Liver (tissue), 9 donors: Measurements from ENCODE around the gene NAP1L4. TPM values are rescaled to one million over a fixed set of nuclear protein-coding genes. Genes with fewer than 3 reads are reported as not detected.

Experiments
- DNase-seq: peaks from one replicate; pipeline ENCODE4 v3.0.0-alpha.2; 2017; ENCODE audit warnings: low spot score
- H3K27ac ChIP-seq, 2 donors: one replicate each; pipeline ENCODE4 v1.7.0; 2013; ENCODE audit warnings: inconsistent platforms in 2 of 2, low read length in 2 of 2, control low read depth in 1 of 2, low read depth in 1 of 2, mild to moderate bottlenecking in 1 of 2
- H3K27me3 ChIP-seq, 4 donors: one replicate each; pipeline versions ENCODE4 v1.6.1 to v1.7.0; 2013; ENCODE audit warnings: low read length in 3 of 4, inconsistent platforms in 1 of 4, mild to moderate bottlenecking in 1 of 4, moderate library complexity in 1 of 4; ENCODE audit not compliant: control insufficient read depth in 4 of 4, insufficient read depth in 4 of 4
- H3K36me3 ChIP-seq, 4 donors: one replicate each; pipeline versions ENCODE4 v1.6.1 to v1.7.0; 2013; ENCODE audit warnings: low read length in 3 of 4, mild to moderate bottlenecking in 3 of 4, low read depth in 1 of 4, moderate library complexity in 1 of 4; ENCODE audit not compliant: control insufficient read depth in 4 of 4, insufficient read depth in 3 of 4
- H3K4me1 ChIP-seq, 4 donors: one replicate each; pipeline versions ENCODE4 v1.6.1 to v1.7.0; 2013; ENCODE audit warnings: low read length in 3 of 4, mild to moderate bottlenecking in 3 of 4, moderate library complexity in 1 of 4; ENCODE audit not compliant: control insufficient read depth in 4 of 4, insufficient read depth in 4 of 4
- H3K4me3 ChIP-seq, 3 donors: one replicate each; pipeline versions ENCODE4 v1.6.1 to v1.7.0; 2013; ENCODE audit warnings: low read length in 3 of 3, control low read depth in 1 of 3, low read depth in 1 of 3, mild to moderate bottlenecking in 1 of 3
- H3K9ac ChIP-seq, 2 donors: one replicate each; pipeline ENCODE4 v1.7.0; 2013; ENCODE audit warnings: low read length in 2 of 2, mild to moderate bottlenecking in 2 of 2, moderate library complexity in 2 of 2, control low read depth in 1 of 2, low read depth in 1 of 2
- H3K9me3 ChIP-seq, 4 donors: one replicate each; pipeline versions ENCODE4 v1.6.1 to v1.7.0; 2013; ENCODE audit warnings: low read length in 3 of 4; ENCODE audit not compliant: control insufficient read depth in 4 of 4
- ATF3 ChIP-seq: IDR thresholded peaks from 2 replicates; pipeline ENCODE4 v1.6.1; 2016; ENCODE audit warnings: antibody characterized with exemption
- EGR1 ChIP-seq, 2 donors: IDR thresholded peaks; 2 replicates each; pipeline ENCODE4 v1.6.1; 2016 to 2018; ENCODE audit warnings: antibody characterized with exemption in 2 of 2, low read depth in 2 of 2
- FOXA1 ChIP-seq: IDR thresholded peaks from 2 replicates; pipeline ENCODE4 v1.6.1; 2016; ENCODE audit warnings: antibody characterized with exemption
- FOXA2 ChIP-seq: IDR thresholded peaks from 2 replicates; pipeline ENCODE4 v1.6.1; 2016; ENCODE audit warnings: antibody characterized with exemption
- GABPA ChIP-seq, 2 donors: IDR thresholded peaks in 1 of 2; conservative IDR thresholded peaks in 1 of 2; 2 replicates each; pipeline ENCODE4 v1.6.1; 2016; ENCODE audit warnings: antibody characterized with exemption in 2 of 2, mild to moderate bottlenecking in 1 of 2, moderate library complexity in 1 of 2
- HNF4A ChIP-seq, 2 donors: conservative IDR thresholded peaks; 2 replicates each; pipeline ENCODE4 v1.6.1; 2016; ENCODE audit warnings: antibody characterized with exemption in 2 of 2, mild to moderate bottlenecking in 2 of 2
- HNF4G ChIP-seq: IDR thresholded peaks from 2 replicates; pipeline ENCODE4 v1.6.1; 2016; ENCODE audit warnings: antibody characterized with exemption
- JUND ChIP-seq, 2 donors: IDR thresholded peaks; 2 replicates each; pipeline ENCODE4 v1.6.1; 2016; ENCODE audit warnings: antibody characterized with exemption in 2 of 2
- MAX ChIP-seq: IDR thresholded peaks from 2 replicates; pipeline ENCODE4 v1.6.1; 2016; ENCODE audit warnings: antibody characterized with exemption
- NR2F2 ChIP-seq: IDR thresholded peaks from 2 replicates; pipeline ENCODE4 v1.6.1; 2016; ENCODE audit warnings: antibody characterized with exemption
- RAD21 ChIP-seq, 2 donors: IDR thresholded peaks; 2 replicates each; pipeline ENCODE4 v1.6.1; 2016; ENCODE audit warnings: antibody characterized with exemption in 2 of 2, mild to moderate bottlenecking in 2 of 2
- RXRA ChIP-seq, 2 donors: IDR thresholded peaks; 2 replicates each; pipeline ENCODE4 v1.6.1; 2017 to 2018; ENCODE audit warnings: antibody characterized with exemption in 2 of 2, mild to moderate bottlenecking in 1 of 2
- SP1 ChIP-seq: IDR thresholded peaks from 2 replicates; pipeline ENCODE4 v1.6.1; 2018; ENCODE audit warnings: antibody characterized with exemption, mild to moderate bottlenecking
- TAF1 ChIP-seq: conservative IDR thresholded peaks from 2 replicates; pipeline ENCODE4 v1.6.1; 2016; ENCODE audit warnings: antibody characterized with exemption, mild to moderate bottlenecking
- YY1 ChIP-seq: IDR thresholded peaks from 2 replicates; pipeline ENCODE4 v1.6.1; 2016; ENCODE audit warnings: antibody characterized with exemption, mild to moderate bottlenecking
- WGBS: extraction: QIAGEN DNeasy Blood & Tissue Kit; methylation state at CpG from one replicate; pipeline ENCODE4 v1.1.7; 2013; 5-methylcytosine and 5-hydroxymethylcytosine counted together
- polyA plus RNA-seq, 2 donors: library from polyadenylated mRNA; stranded (reverse) in 1 of 2; unstranded in 1 of 2; fragments of 200-250 nt in 1 of 2; fragments of >200 nt in 1 of 2; fragmentation: Nextera tagmentation in 1 of 2; extraction: Ambion mirVana in 1 of 2; gene quantifications; one replicate each; pipeline versions ENCODE4 v1.2.1 to v1.2.3, GENCODE V29; 2013 to 2015
- total RNA-seq, 2 donors: library from RNA; depleted of rRNA; stranded (reverse); fragments of >200 nt; gene quantifications; one replicate each; pipeline ENCODE4 v1.2.3, GENCODE V29; 2014
- TF ChIP-seq, protein P1 (sequence below): IDR thresholded peaks from 2 replicates; pipeline ENCODE4 v1.6.1; 2016; ENCODE audit warnings: antibody characterized with exemption, mild to moderate bottlenecking
- TF ChIP-seq, protein P2 (sequence below): IDR thresholded peaks from 2 replicates; pipeline ENCODE4 v1.6.1; 2016; ENCODE audit warnings: antibody characterized with exemption
- TF ChIP-seq, protein P3 (sequence below): fragments of 150-350 bp; IDR thresholded peaks from 2 replicates; pipeline ENCODE4 v1.5.1; 2017; ENCODE audit warnings: improper control_type of control experiment, low read depth, low read length; ENCODE audit not compliant: missing input control
- donor health status: healthy.
- donor health status: healthy.
- donor health status: healthy.
- donor health status: healthy.
- donor health status: healthy.

NAP1L4 gene
- total and polyA plus RNA-seq, 4 donors, result 33.2 to 110 (median 46.7) TPM

- Histone ChIP-seq H3K9me3 (no peaks in the 10 kb centered on the region), H3K27ac (peak overlapping the region; percentile 68 to 84), H3K9ac (peak overlapping the region in 1 of 2 donors; percentile 21), H3K4me1 (peaks cover 8 to 26% (median 14%) of the 10 kb centered on the region in 4 donors), H3K36me3 (no peaks in the 10 kb centered on the region), H3K4me3 (peak overlapping the region in 1 of 3 donors; percentile 82), H3K27me3 (no peaks in the 10 kb centered on the region)
- WGBS, result 89% methylated on average over 16 of the region's 16 CpGs
- no peak for DNase-seq
- TF ChIP-seq FOXA1 (no peak), MAX (no peak), JUND (IDR thresholded peaks at IDR 0.05) (no peak), RAD21 (IDR thresholded peaks at IDR 0.05) (no peak), GABPA (IDR thresholded peaks at IDR 0.05 in 1 of 2, conservative IDR thresholded peaks at IDR 0.05 in 1 of 2) (no peak), HNF4G (no peak), FOXA2 (no peak), ATF3 (no peak), TAF1 (no peak), RXRA (IDR thresholded peaks at IDR 0.05) (no peak), HNF4A (conservative IDR thresholded peaks at IDR 0.05) (no peak), NR2F2 (no peak), SP1 (no peak), EGR1 (IDR thresholded peaks at IDR 0.05; ENCODE audit: low read depth in 2 of 2) (no peak)
- TF ChIP-seq, protein P1, sequence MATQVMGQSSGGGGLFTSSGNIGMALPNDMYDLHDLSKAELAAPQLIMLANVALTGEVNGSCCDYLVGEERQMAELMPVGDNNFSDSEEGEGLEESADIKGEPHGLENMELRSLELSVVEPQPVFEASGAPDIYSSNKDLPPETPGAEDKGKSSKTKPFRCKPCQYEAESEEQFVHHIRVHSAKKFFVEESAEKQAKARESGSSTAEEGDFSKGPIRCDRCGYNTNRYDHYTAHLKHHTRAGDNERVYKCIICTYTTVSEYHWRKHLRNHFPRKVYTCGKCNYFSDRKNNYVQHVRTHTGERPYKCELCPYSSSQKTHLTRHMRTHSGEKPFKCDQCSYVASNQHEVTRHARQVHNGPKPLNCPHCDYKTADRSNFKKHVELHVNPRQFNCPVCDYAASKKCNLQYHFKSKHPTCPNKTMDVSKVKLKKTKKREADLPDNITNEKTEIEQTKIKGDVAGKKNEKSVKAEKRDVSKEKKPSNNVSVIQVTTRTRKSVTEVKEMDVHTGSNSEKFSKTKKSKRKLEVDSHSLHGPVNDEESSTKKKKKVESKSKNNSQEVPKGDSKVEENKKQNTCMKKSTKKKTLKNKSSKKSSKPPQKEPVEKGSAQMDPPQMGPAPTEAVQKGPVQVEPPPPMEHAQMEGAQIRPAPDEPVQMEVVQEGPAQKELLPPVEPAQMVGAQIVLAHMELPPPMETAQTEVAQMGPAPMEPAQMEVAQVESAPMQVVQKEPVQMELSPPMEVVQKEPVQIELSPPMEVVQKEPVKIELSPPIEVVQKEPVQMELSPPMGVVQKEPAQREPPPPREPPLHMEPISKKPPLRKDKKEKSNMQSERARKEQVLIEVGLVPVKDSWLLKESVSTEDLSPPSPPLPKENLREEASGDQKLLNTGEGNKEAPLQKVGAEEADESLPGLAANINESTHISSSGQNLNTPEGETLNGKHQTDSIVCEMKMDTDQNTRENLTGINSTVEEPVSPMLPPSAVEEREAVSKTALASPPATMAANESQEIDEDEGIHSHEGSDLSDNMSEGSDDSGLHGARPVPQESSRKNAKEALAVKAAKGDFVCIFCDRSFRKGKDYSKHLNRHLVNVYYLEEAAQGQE, result no peak
- TF ChIP-seq, protein P2, sequence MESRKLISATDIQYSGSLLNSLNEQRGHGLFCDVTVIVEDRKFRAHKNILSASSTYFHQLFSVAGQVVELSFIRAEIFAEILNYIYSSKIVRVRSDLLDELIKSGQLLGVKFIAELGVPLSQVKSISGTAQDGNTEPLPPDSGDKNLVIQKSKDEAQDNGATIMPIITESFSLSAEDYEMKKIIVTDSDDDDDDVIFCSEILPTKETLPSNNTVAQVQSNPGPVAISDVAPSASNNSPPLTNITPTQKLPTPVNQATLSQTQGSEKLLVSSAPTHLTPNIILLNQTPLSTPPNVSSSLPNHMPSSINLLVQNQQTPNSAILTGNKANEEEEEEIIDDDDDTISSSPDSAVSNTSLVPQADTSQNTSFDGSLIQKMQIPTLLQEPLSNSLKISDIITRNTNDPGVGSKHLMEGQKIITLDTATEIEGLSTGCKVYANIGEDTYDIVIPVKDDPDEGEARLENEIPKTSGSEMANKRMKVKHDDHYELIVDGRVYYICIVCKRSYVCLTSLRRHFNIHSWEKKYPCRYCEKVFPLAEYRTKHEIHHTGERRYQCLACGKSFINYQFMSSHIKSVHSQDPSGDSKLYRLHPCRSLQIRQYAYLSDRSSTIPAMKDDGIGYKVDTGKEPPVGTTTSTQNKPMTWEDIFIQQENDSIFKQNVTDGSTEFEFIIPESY, result no peak
Observed at GRCh38 chr11:2901196-2901796, 90.8 kb downstream of the NAP1L4 start.

DNA sequence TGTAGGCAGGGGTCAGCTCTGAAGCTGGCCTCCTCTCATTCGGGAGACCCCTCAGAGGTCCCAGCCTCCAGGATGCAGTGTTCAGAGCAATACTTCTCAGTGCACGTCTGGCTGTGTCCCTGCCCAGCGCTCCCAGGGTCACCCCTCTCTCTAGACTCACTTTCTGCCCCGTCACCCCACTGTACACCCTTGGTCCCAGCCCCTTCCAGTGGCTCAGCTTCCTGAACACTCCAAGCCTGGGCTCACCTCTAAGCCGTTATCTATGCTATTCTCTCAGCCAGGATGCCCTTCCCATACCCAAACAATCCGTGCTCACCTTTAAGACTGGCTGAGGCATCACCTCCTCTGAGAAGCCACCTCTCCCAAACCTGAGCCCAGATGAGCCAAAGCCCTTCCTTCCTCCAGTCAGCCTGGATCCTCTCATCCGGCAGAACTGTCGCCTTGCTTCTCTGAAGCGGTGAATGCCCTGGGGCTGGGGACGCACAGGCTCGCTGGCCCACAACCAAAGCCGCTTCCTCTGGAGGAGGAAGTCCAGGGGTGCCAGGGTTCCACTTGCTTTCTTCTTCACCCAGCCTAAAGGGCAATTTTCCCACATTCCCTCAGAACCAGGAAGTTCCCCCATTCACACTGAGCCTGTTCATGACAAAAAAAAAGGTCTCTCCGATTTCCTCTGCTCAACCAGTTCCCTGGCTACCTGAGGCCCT, 92.9 kb downstream of the NAP1L4 start:
- no peaks in the 10 kb centered on the region for H3K36me3 ChIP-seq
- WGBS, result 73% methylated on average over 13 of the region's 13 CpGs
- peak overlapping the region; percentile 60 to 66 for H3K27ac ChIP-seq
- DNase-seq, result no peak
- no peaks in the 10 kb centered on the region for H3K9me3 ChIP-seq
- H3K4me1 ChIP-seq, result peaks cover 7 to 26% (median 14%) of the 10 kb centered on the region in 4 donors
- no peak overlapping the region for H3K4me3 ChIP-seq
- H3K9ac ChIP-seq, result no peak overlapping the region
- no peaks in the 10 kb centered on the region for H3K27me3 ChIP-seq
- TF ChIP-seq SP1 (no peak), RXRA (IDR thresholded peaks at IDR 0.05) (no peak), EGR1 (IDR thresholded peaks at IDR 0.05; ENCODE audit: low read depth in 2 of 2) (no peak), YY1 (no peak), NR2F2 (no peak)
- TF ChIP-seq, protein P2, result no peak
- TF ChIP-seq, protein P3, sequence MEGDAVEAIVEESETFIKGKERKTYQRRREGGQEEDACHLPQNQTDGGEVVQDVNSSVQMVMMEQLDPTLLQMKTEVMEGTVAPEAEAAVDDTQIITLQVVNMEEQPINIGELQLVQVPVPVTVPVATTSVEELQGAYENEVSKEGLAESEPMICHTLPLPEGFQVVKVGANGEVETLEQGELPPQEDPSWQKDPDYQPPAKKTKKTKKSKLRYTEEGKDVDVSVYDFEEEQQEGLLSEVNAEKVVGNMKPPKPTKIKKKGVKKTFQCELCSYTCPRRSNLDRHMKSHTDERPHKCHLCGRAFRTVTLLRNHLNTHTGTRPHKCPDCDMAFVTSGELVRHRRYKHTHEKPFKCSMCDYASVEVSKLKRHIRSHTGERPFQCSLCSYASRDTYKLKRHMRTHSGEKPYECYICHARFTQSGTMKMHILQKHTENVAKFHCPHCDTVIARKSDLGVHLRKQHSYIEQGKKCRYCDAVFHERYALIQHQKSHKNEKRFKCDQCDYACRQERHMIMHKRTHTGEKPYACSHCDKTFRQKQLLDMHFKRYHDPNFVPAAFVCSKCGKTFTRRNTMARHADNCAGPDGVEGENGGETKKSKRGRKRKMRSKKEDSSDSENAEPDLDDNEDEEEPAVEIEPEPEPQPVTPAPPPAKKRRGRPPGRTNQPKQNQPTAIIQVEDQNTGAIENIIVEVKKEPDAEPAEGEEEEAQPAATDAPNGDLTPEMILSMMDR, result no peak
